GM12878 (cell line): ENCODE results near the gene C8G. TPM values are rescaled to one million over a fixed set of nuclear protein-coding genes. Genes with fewer than 3 reads are reported as not detected.

Experiments
- ATAC-seq: fragments of 200-7000 bp; cut with Tn5 transposase; 3 replicates; pipeline ENCODE4 v1.9.1; 2020; ENCODE audit warnings: mild to moderate bottlenecking, moderate library complexity
- BruUV-seq: library from RNA; stranded (reverse); fragments of 400-500 nt; replicated peaks from 2 replicates; lab custom pipeline; 2021; lab: Mats Ljungman, UMichigan
- CTCF ChIA-PET: fragments of 300-600 bp; sonication (Branson Sonifier 250); formaldehyde crosslinking; extraction: SDS; loops from one replicate; lab custom pipeline; 2021; ENCODE audit warnings: inconsistent platforms; lab: Yijun Ruan, JAX
- POLR2A ChIA-PET: fragments of 350-600 bp; formaldehyde crosslinking; extraction: SDS; loops from one replicate; lab custom pipeline; 2021; ENCODE audit warnings: inconsistent platforms; lab: Charles Lee
- RAD21 ChIA-PET: fragments of 300-600 bp; sonication (Branson Sonifier 250); formaldehyde crosslinking; loops from one replicate; lab custom pipeline; 2023; ENCODE audit warnings: antibody characterized with exemption; ENCODE audit not compliant: unreplicated experiment; lab: Charles Lee
- SMC1A ChIA-PET: fragments of 300-600 bp; sonication (Branson Sonifier 250); formaldehyde crosslinking; loops from one replicate; lab custom pipeline; 2023; ENCODE audit not compliant: unreplicated experiment, uncharacterized antibody; lab: Charles Lee
- DNase-seq: peaks from one replicate; pipeline ENCODE4 v3.0.0-alpha.2; 2011; ENCODE audit warnings: low read depth, low spot score
- FAIRE-seq: peaks from 3 replicates; lab custom pipeline; 2011; peaks lifted over from hg19 to GRCh38; lab: Jason Lieb, UNC
- H2AFZ ChIP-seq: 2 replicates; pipeline ENCODE4 v1.6.0; 2011; ENCODE audit warnings: low read depth, low read length, control low read depth; ENCODE audit not compliant: control insufficient read depth
- H3K27ac ChIP-seq: 2 replicates; pipeline ENCODE4 v1.5.1; 2011; ENCODE audit warnings: control low read depth; ENCODE audit not compliant: control insufficient read depth, insufficient read depth
- H3K27me3 ChIP-seq, 2 experiments: replicated peaks in 1 of 2; 2 replicates each; pipeline versions ENCODE4 v1.6.0 to v1.6.1; 2011; ENCODE audit warnings: low read length in 1 of 2; ENCODE audit not compliant: control insufficient read depth in 2 of 2, insufficient read depth in 2 of 2
- H3K36me3 ChIP-seq, 2 experiments: 2 replicates each; pipeline ENCODE4 v1.5.1; 2011; ENCODE audit warnings: low read length in 1 of 2; ENCODE audit not compliant: control insufficient read depth in 2 of 2, insufficient read depth in 2 of 2
- H3K4me1 ChIP-seq: 2 replicates; pipeline ENCODE4 v1.6.1; 2011; ENCODE audit warnings: mild to moderate bottlenecking, low read length, moderate library complexity, mixed read lengths; ENCODE audit not compliant: control insufficient read depth, insufficient read depth
- H3K4me2 ChIP-seq: 2 replicates; pipeline ENCODE4 v1.6.0; 2011; ENCODE audit warnings: control low read depth; ENCODE audit not compliant: control insufficient read depth, insufficient read depth
- H3K4me3 ChIP-seq: fragments of 200-600 bp; sonication (generic); 2 replicates; pipeline ENCODE4 v1.5.1; 2016
- H3K79me2 ChIP-seq: 2 replicates; pipeline ENCODE4 v1.6.0; 2011; ENCODE audit warnings: low read length; ENCODE audit not compliant: control insufficient read depth, insufficient read depth
- H3K9ac ChIP-seq: 2 replicates; pipeline ENCODE4 v1.8.0; 2011; ENCODE audit warnings: low read length, control low read depth, mixed read lengths; ENCODE audit not compliant: control insufficient read depth, insufficient read depth
- H3K9me3 ChIP-seq: replicated peaks from 3 replicates; pipeline ENCODE4 v1.5.1; 2011; ENCODE audit warnings: mild to moderate bottlenecking, low read length; ENCODE audit not compliant: control insufficient read depth, insufficient read depth
- H4K20me1 ChIP-seq: 2 replicates; pipeline ENCODE4 v1.6.0; 2011; ENCODE audit not compliant: control insufficient read depth, insufficient read depth
- BHLHE40 ChIP-seq, 2 experiments: fragments of 450-650 bp in 1 of 2; IDR thresholded peaks; 2 replicates each; pipeline ENCODE4 v1.6.1; 2011 to 2017; ENCODE audit warnings: low read depth in 2 of 2, borderline replicate concordance in 1 of 2, improper control_type of control experiment in 1 of 2, low read length in 1 of 2, mild to moderate bottlenecking in 1 of 2
- MEF2B ChIP-seq: fragments of 450-650 bp; IDR thresholded peaks from 2 replicates; pipeline ENCODE4 v1.6.1; 2018; ENCODE audit warnings: mild to moderate bottlenecking, moderate library complexity; ENCODE audit not compliant: partially characterized antibody, poor library complexity, severe bottlenecking
- TCF3 ChIP-seq: IDR thresholded peaks from 2 replicates; pipeline ENCODE4 v1.6.1; 2012; ENCODE audit warnings: low read depth, mild to moderate bottlenecking, low read length, borderline replicate concordance; ENCODE audit not compliant: insufficient read depth
- ZNF384 ChIP-seq: IDR thresholded peaks from 2 replicates; pipeline ENCODE4 v1.6.1; 2012; ENCODE audit warnings: low read depth, mild to moderate bottlenecking, low read length, improper control_type of control experiment, borderline replicate concordance
- WGBS: methylation state at CpG from one replicate; pipeline ENCODE4 v1.1.6; 2016; ENCODE audit warnings: low lambda C conversion rate; ENCODE audit not compliant: insufficient replicate concordance, insufficient coverage; ENCODE audit errors: missing lambda C conversion rate; 5-methylcytosine and 5-hydroxymethylcytosine counted together
- in situ Hi-C: fragments of 300-500 bp; cut with MboI; formaldehyde crosslinking; loops from 9 replicates; pipeline ENCODE4 v1.14.3; 2018; ENCODE audit warnings: mixed read lengths
- intact Hi-C: fragments of 100-400 bp; cut with micrococcal nuclease; formaldehyde crosslinking; loops from one replicate; pipeline ENCODE4 v1.14.2; 2022; ENCODE audit not compliant: unreplicated experiment
- polyA plus RNA-seq, 11 experiments: library from polyadenylated mRNA; depleted of rRNA in 4 of 11; unstranded in 6 of 11; stranded (reverse) in 5 of 11; fragments of >200 nt; fragmentation: Nextera tagmentation in 4 of 11; fragmentation: Illumina TruSeq in 1 of 11; extraction: Ambion mirVana in 4 of 11; extraction: Trizol in 1 of 11; gene quantifications; 1 replicate in 1 of 11; 2 replicates in 10 of 11; pipeline versions ENCODE4 v1.2.1 to v1.2.3, GENCODE V29; 2011 to 2016; ENCODE audit warnings: inconsistent platforms in 2 of 11, missing spikeins in 2 of 11, low read depth in 1 of 11
- total RNA-seq, 4 experiments: library from RNA; depleted of rRNA in 3 of 4; stranded (reverse); fragments of >200 nt in 3 of 4; fragmentation: Illumina TruSeq in 1 of 4; extraction: Trizol in 1 of 4; gene quantifications; 2 replicates each; pipeline versions ENCODE4 v1.2.1 to v1.2.3, GENCODE V29; 2013 to 2021
- TF ChIP-seq, protein P1 (sequence below): fragments of 450-650 bp; IDR thresholded peaks from 2 replicates; pipeline ENCODE4 v1.6.1; 2017; ENCODE audit warnings: mild to moderate bottlenecking, moderate library complexity

C8G gene
- total and polyA plus RNA-seq, 10 of the 15 experiments (the other 5 are each of a cell fraction or from before 2014, with no cell fraction given), result 0.26 to 0.69 (median 0.50) TPM; not detected in 7

DNA sequence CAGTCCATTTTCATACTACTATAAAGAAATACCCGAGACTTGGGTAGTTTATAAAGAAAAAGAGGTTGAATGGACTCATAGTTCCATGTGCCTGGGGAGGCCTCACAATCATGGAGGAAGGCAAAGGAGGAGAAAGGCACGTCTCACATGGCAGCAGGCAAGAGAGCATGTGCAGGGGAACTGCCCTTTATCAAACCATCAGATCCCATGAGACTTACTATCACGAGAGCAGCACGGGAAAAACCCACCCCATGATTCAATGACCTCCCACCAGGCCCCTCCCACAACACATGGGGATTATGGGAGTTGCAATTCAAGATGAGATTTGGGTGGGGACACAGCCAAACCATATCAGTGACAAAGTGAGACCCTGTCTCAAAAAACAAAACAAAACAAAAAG, 38.8 kb upstream of the C8G start:
- FAIRE-seq (no peak), ATAC-seq (no peak), DNase-seq (no peak)
- peaks cover 22% of the 10 kb centered on the region for H3K79me2 ChIP-seq
- ChIA-PET RAD21 (no interaction called here), CTCF (no interaction called here), POLR2A (no interaction called here)
- in situ Hi-C loops, result no loop called here
- 59% methylated on average over 4 of the region's 4 CpGs for WGBS
- intact Hi-C loops, result no loop called here
- peaks cover 5% of the 10 kb centered on the region; the same call in 2 of the 3 replicates for H3K9me3 ChIP-seq
- no peak overlapping the region for H2AFZ ChIP-seq
- no peak overlapping the region for H3K4me3 ChIP-seq
- H3K27me3 ChIP-seq, result no peaks in the 10 kb centered on the region
- H4K20me1 ChIP-seq, result no peaks in the 10 kb centered on the region
- H3K4me2 ChIP-seq, result no peak overlapping the region
- TF ChIP-seq MEF2B, result peak; percentile 55
- peak in 1 of 2 experiments; percentile 41; a peak in 2 of 4 replicates for TF ChIP-seq BHLHE40 (IDR thresholded peaks at IDR 0.05; ENCODE audit: borderline replicate concordance in 1 of 2, low read depth in 2 of 2, low read length in 1 of 2)
- TF ChIP-seq, protein P1, sequence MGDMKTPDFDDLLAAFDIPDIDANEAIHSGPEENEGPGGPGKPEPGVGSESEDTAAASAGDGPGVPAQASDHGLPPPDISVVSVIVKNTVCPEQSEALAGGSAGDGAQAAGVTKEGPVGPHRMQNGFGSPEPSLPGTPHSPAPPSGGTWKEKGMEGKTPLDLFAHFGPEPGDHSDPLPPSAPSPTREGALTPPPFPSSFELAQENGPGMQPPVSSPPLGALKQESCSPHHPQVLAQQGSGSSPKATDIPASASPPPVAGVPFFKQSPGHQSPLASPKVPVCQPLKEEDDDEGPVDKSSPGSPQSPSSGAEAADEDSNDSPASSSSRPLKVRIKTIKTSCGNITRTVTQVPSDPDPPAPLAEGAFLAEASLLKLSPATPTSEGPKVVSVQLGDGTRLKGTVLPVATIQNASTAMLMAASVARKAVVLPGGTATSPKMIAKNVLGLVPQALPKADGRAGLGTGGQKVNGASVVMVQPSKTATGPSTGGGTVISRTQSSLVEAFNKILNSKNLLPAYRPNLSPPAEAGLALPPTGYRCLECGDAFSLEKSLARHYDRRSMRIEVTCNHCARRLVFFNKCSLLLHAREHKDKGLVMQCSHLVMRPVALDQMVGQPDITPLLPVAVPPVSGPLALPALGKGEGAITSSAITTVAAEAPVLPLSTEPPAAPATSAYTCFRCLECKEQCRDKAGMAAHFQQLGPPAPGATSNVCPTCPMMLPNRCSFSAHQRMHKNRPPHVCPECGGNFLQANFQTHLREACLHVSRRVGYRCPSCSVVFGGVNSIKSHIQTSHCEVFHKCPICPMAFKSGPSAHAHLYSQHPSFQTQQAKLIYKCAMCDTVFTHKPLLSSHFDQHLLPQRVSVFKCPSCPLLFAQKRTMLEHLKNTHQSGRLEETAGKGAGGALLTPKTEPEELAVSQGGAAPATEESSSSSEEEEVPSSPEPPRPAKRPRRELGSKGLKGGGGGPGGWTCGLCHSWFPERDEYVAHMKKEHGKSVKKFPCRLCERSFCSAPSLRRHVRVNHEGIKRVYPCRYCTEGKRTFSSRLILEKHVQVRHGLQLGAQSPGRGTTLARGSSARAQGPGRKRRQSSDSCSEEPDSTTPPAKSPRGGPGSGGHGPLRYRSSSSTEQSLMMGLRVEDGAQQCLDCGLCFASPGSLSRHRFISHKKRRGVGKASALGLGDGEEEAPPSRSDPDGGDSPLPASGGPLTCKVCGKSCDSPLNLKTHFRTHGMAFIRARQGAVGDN, result peak; percentile 71
- TF ChIP-seq TCF3, result no peak
- no peak for TF ChIP-seq ZNF384
- TF ChIP-seq, all 136 proteins: peak for 3
- Histone ChIP-seq H3K4me1 (peaks cover 21% of the 10 kb centered on the region), H3K27ac (no peak overlapping the region; the same call in 1 of the 2 replicates), H3K9ac (no peak overlapping the region), H3K36me3 (peaks cover 20 to 45% of the 10 kb centered on the region in 2 experiments)
- SMC1A ChIA-PET, result no interaction called here
- BruUV-seq, result no TSS peak
